NCI-H146 (cell line): Measurements from ENCODE around the gene FLT3LG.
"Not testable (repeated sequence)": the region's sequence is repeated elsewhere in the genome, so short reads cannot be mapped to it uniquely, and the experiment has no call there.

Source experiments
- DNase-seq: peaks from one replicate; lab custom pipeline; 2025; lab: John Stamatoyannopoulos, UW

FLT3LG gene

GRCh38 chr19:49461656-49462055, 12.4 kb upstream of the FLT3LG start:
- DNase-seq = no peak

- DNase-seq = no peak
These were observed 11.5 kb upstream of the FLT3LG start for GRCh38 chr19:49462492-49462891.

GRCh38 chr19:49463960-49464740, 9.9 kb upstream of the FLT3LG start:
- no peak for DNase-seq

- DNase-seq = no peak
These were observed 8.6 kb upstream of the FLT3LG start for GRCh38 chr19:49465371-49465770.

GRCh38 chr19:49468199-49468598, 5.8 kb upstream of the FLT3LG start:
- no peak for DNase-seq

- DNase-seq = no peak
These were observed 5.1 kb upstream of the FLT3LG start for GRCh38 chr19:49468746-49469447.

- DNase-seq = no peak
These were observed 4.0 kb upstream of the FLT3LG start for GRCh38 chr19:49469828-49470614.

- no peak for DNase-seq
These were observed 3.4 kb upstream of the FLT3LG start for GRCh38 chr19:49470615-49470978.

GRCh38 chr19:49472936-49473335, 1.1 kb upstream of the FLT3LG start:
- no peak for DNase-seq

- DNase-seq = not testable (repeated sequence)
These were observed 531 bp upstream of the FLT3LG start for GRCh38 chr19:49473501-49473867.

- no peak for DNase-seq
These were observed 518 bp downstream of the FLT3LG start for GRCh38 chr19:49474542-49474924.

GRCh38 chr19:49475191-49475917, 1.3 kb downstream of the FLT3LG start:
- no peak for DNase-seq

- peak; percentile 69 for DNase-seq
These were observed 2.2 kb downstream of the FLT3LG start for GRCh38 chr19:49475995-49476880.

GRCh38 chr19:49479975-49480628, 6.1 kb downstream of the FLT3LG start:
- DNase-seq = no peak

- no peak for DNase-seq
These were observed 7.1 kb downstream of the FLT3LG start for GRCh38 chr19:49481020-49481683.

GRCh38 chr19:49486232-49486631, 12.2 kb downstream of the FLT3LG start:
- no peak for DNase-seq

GRCh38 chr19:49486710-49487276, 12.8 kb downstream of the FLT3LG start:
- DNase-seq = no peak

GRCh38 chr19:49487277-49488045, 13.4 kb downstream of the FLT3LG start, which contains the start of gene RPL13A:
Gene RPL13A, plus strand, starts transcription at chr19:49487608. Its CDS starts 22 bp downstream, at chr19:49487630.
- peak; percentile 100 for DNase-seq
